Gastroesophageal sphincter (tissue), 4 donors: ENCODE measurements around the gene SNAPC4. TPM values are rescaled to one million over a fixed set of nuclear protein-coding genes. Genes with fewer than 3 reads are reported as not detected.

Experiments used
- ATAC-seq: fragments of 150-250 bp; one replicate; pipeline ENCODE4 v1.9.1; 2016; ENCODE audit warnings: mild to moderate bottlenecking, moderate library complexity
- H3K27ac ChIP-seq, 4 donors: fragments of 200-600 bp; sonication (generic) in 3 of 4; 1 replicate in 3 of 4; 2 replicates in 1 of 4; pipeline ENCODE4 v1.5.1; 2016 to 2019
- H3K27me3 ChIP-seq: fragments of 200-600 bp; sonication (generic); one replicate; pipeline ENCODE4 v1.5.1; 2019
- H3K36me3 ChIP-seq, 2 donors: fragments of 200-600 bp; sonication (generic); one replicate each; pipeline ENCODE4 v1.5.1; 2019; ENCODE audit warnings: control low read depth in 1 of 2
- H3K4me1 ChIP-seq, 3 donors: fragments of 200-600 bp; sonication (generic); 1 replicate in 2 of 3; 2 replicates in 1 of 3; pipeline ENCODE4 v1.5.1; 2016 to 2019; ENCODE audit warnings: control low read depth in 2 of 3
- H3K4me3 ChIP-seq, 2 donors: fragments of 200-600 bp; sonication (generic); one replicate each; pipeline ENCODE4 v1.5.1; 2019; ENCODE audit warnings: mild to moderate bottlenecking in 1 of 2, moderate library complexity in 1 of 2
- H3K9me3 ChIP-seq, 3 donors: fragments of 200-600 bp; sonication (generic); one replicate each; pipeline ENCODE4 v1.5.1; 2017 to 2019; ENCODE audit warnings: control low read depth in 2 of 3
- EP300 ChIP-seq: sonication (generic); formaldehyde crosslinking; IDR thresholded peaks from one replicate; pipeline ENCODE4 v1.6.1; 2017; ENCODE audit warnings: antibody characterized with exemption, mild to moderate bottlenecking
- POLR2A ChIP-seq, 2 donors: fragments of 450-650 bp; IDR thresholded peaks; one replicate each; pipeline ENCODE4 v1.6.1; 2017; ENCODE audit warnings: antibody characterized with exemption in 2 of 2, mild to moderate bottlenecking in 2 of 2, moderate library complexity in 1 of 2
- POLR2AphosphoS5 ChIP-seq: sonication (generic); formaldehyde crosslinking; IDR thresholded peaks from one replicate; pipeline ENCODE4 v1.6.1; 2017; ENCODE audit warnings: antibody characterized with exemption
- WGBS, 2 donors: methylation state at CpG; one replicate each; pipeline ENCODE4 v1.1.5; 2018; ENCODE audit warnings: low coverage in 1 of 2; 5-methylcytosine and 5-hydroxymethylcytosine counted together
- total RNA-seq, 4 donors: library from RNA; depleted of rRNA; stranded (reverse); fragments of >200 nt; gene quantifications; one replicate each; pipeline ENCODE4 v1.1.0, GENCODE V29; 2016
- TF ChIP-seq, protein P1 (sequence below), 4 experiments: fragments of 200-600 bp in 2 of 4; fragments of 450-650 bp in 2 of 4; sonication (generic) in 1 of 4; IDR thresholded peaks; one replicate each; pipeline ENCODE4 v1.5.1; 2017 to 2019; ENCODE audit warnings: antibody characterized with exemption in 4 of 4, mild to moderate bottlenecking in 2 of 4, moderate library complexity in 2 of 4

The SNAPC4 gene
- total RNA-seq, 4 donors from 2014 or later, result 3.5 to 8.4 (median 5.5) TPM

DNA sequence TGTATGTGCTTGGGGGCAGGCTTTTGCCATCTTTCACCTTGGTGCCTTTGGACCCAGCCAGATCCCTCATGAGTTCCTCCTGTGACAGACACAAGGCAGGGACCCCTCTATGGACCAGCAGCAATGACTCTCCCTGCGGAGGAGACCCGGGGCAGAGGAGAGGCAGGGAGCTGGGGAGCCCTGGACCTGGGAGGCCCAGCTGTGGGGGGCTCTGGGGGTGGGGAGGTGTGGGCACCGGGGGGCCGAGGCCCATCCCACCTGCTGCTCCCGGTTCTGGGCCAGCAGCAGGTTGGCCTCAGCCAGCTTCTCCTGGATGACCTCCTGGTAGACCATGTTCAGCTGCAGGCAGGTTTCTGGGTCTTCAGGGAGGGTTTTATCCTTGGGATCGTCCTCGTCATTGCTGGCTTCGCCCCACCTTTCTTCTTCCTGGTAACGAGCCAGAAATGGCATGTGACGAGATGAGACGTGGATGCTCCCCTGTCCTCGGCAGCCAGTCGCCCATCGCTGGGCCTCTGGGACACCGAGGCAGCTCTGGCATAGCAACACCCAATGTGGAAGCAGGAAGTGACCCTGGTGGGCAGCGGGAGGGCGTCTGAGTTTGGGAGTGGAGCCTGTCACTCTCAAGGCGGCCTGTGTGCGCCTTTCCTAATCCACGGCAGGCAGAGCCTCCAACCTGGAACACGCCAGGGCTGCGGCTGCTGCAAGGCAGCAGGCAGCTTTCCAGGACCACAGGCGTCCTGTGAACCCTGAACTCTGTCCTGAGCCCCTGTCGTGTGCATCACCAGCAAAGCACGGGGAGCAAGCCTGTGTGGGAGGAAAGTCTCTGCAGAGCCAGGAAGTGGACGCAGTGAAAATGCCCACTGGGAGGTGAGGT lies 4.4 kb downstream of the SNAPC4 start:
- no peak overlapping the region for H3K27ac ChIP-seq
- H3K36me3 ChIP-seq, result peaks cover 0 to 79% of the 10 kb centered on the region in 2 donors
- H3K4me1 ChIP-seq, result peaks cover 0 to 24% (median 14%) of the 10 kb centered on the region in 3 donors
- whole genome bisulfite sequencing, 2 donors, result 74% methylated on average over 2 of the region's 26 CpGs; no CpG with 5 or more reads in 1 of the 2 donors
- TF ChIP-seq POLR2A (IDR thresholded peaks at IDR 0.05), result no peak
- TF ChIP-seq POLR2AphosphoS5, result no peak
- TF ChIP-seq, protein P1, sequence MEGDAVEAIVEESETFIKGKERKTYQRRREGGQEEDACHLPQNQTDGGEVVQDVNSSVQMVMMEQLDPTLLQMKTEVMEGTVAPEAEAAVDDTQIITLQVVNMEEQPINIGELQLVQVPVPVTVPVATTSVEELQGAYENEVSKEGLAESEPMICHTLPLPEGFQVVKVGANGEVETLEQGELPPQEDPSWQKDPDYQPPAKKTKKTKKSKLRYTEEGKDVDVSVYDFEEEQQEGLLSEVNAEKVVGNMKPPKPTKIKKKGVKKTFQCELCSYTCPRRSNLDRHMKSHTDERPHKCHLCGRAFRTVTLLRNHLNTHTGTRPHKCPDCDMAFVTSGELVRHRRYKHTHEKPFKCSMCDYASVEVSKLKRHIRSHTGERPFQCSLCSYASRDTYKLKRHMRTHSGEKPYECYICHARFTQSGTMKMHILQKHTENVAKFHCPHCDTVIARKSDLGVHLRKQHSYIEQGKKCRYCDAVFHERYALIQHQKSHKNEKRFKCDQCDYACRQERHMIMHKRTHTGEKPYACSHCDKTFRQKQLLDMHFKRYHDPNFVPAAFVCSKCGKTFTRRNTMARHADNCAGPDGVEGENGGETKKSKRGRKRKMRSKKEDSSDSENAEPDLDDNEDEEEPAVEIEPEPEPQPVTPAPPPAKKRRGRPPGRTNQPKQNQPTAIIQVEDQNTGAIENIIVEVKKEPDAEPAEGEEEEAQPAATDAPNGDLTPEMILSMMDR (IDR thresholded peaks at IDR 0.05), result no peak
- no peak for TF ChIP-seq EP300
- H3K27me3 ChIP-seq, result no peaks in the 10 kb centered on the region
- no peaks in the 10 kb centered on the region for H3K9me3 ChIP-seq
- ATAC-seq, result no peak
- H3K4me3 ChIP-seq, result no peak overlapping the region

DNA sequence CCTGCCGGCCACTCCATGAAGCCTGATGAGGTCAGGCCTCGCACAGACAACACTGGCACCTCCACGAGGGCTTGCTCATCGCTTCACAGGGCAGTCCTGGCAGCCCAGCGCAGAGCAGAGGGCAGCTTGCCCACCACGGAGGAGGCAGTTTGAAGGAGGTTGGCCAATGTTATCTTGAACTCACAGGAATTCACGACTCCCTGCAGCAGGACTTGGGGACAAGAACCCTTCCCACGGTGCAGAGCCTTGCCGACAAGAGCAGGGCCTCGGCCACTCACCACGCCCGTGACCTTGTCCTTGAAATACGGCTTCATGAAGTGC lies 5.0 kb downstream of the SNAPC4 start:
- WGBS, 2 donors, result 90% methylated on average over 2 of the region's 13 CpGs; no CpG with 5 or more reads in 1 of the 2 donors
- Histone ChIP-seq H3K27me3 (no peaks in the 10 kb centered on the region), H3K27ac (no peak overlapping the region), H3K4me3 (no peak overlapping the region), H3K36me3 (peaks cover 0 to 83% of the 10 kb centered on the region in 2 donors), H3K9me3 (no peaks in the 10 kb centered on the region), H3K4me1 (peaks cover 0 to 19% (median 10%) of the 10 kb centered on the region in 3 donors)
- no peak for TF ChIP-seq POLR2AphosphoS5
- TF ChIP-seq, protein P1 (IDR thresholded peaks at IDR 0.05), result no peak
- no peak for TF ChIP-seq EP300
- TF ChIP-seq POLR2A (IDR thresholded peaks at IDR 0.05), result no peak
- no peak for ATAC-seq

DNA sequence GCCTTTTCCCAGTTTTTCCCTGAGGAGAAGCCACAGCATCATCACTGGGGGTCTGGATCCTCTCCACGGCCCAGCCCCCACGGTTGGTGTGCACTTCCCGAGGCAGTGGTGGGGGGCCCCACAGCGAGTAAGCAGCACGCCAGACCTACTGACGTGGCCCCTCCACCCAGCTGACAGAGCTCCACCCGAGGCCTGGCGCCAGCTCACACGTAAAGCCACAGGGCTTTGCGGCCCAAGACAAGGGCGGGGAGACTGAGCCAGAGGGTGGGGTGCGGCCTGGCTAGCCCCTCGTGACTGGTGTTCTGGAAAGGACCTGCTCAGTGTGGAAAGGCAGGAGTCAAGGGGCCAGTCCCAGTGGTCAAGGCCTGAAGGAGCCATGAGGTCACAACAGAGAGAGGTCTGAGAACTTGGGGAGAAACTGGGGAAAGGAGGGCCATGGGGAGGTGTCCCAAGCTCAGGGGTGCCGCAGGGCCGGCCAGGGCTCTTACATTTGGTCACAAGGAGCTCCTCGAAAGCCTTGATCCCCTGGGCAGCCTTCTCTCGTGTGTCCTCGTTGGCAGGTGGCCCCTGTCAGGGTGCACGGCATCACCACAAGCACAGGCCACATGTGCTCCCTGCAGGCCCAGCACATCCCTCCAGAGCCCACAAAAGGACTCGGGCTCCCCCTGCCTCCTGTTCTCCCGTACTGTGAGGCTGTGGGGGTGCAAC lies 5.5 kb downstream of the SNAPC4 start:
- ATAC-seq, result peak; percentile 69
- H3K27me3 ChIP-seq, result no peaks in the 10 kb centered on the region
- no peak overlapping the region for H3K4me3 ChIP-seq
- no peak overlapping the region for H3K27ac ChIP-seq
- H3K4me1 ChIP-seq, result peaks cover 0 to 16% (median 10%) of the 10 kb centered on the region in 3 donors
- H3K9me3 ChIP-seq, result no peaks in the 10 kb centered on the region
- 80 to 87% methylated on average over 1 to 3 of the region's 21 CpGs for WGBS, 2 donors
- peaks cover 0 to 88% of the 10 kb centered on the region in 2 donors for H3K36me3 ChIP-seq
- no peak for TF ChIP-seq POLR2A (IDR thresholded peaks at IDR 0.05)
- TF ChIP-seq POLR2AphosphoS5, result no peak
- TF ChIP-seq EP300, result no peak
- TF ChIP-seq, protein P1 (IDR thresholded peaks at IDR 0.05), result no peak

DNA sequence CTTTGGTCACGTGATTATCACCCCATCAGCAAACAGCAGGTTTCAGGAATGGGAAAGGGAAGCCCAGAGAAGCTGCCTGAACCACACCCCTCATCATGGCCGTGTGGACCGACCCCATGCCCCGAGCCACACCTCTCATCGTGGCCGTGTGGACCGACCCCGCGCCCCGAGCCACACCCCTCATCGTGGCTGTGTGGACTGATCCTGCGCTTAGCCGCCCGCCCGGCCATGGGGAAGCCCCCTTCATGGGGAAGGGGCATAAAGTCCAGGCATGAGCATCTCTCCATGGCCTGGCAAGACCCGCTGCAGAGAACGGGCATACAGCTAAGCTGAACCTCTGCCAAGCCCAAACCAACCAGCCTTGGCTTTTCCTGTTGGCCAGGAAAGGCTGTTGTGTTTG lies 6.4 kb downstream of the SNAPC4 start:
- Histone ChIP-seq H3K4me1 (peaks cover 0 to 7% (median 2%) of the 10 kb centered on the region in 3 donors), H3K9me3 (no peaks in the 10 kb centered on the region), H3K27me3 (no peaks in the 10 kb centered on the region), H3K27ac (no peak overlapping the region), H3K36me3 (peaks cover 0 to 97% of the 10 kb centered on the region in 2 donors), H3K4me3 (no peak overlapping the region)
- TF ChIP-seq, protein P1 (IDR thresholded peaks at IDR 0.05), result no peak
- TF ChIP-seq POLR2A (IDR thresholded peaks at IDR 0.05) (no peak), POLR2AphosphoS5 (no peak), EP300 (no peak)
- no peak for ATAC-seq
- WGBS, 2 donors, result no CpG with 5 or more reads among the region's 17 CpGs
